IPS-20b (cell line): ENCODE data around the gene TRAT1.

Source experiments
- H3K27ac ChIP-seq: one replicate; pipeline ENCODE4 v1.5.1; 2013; ENCODE audit warnings: low read length
- H3K27me3 ChIP-seq: 2 replicates; pipeline ENCODE4 v1.6.1; 2013; ENCODE audit warnings: mild to moderate bottlenecking, low read length, inconsistent platforms; ENCODE audit not compliant: insufficient read depth
- H3K36me3 ChIP-seq: 2 replicates; pipeline ENCODE4 v1.6.1; 2013; ENCODE audit warnings: low read depth, mild to moderate bottlenecking, inconsistent platforms, low read length, moderate library complexity; ENCODE audit not compliant: insufficient read depth
- H3K4me1 ChIP-seq: 2 replicates; pipeline ENCODE4 v1.6.1; 2013; ENCODE audit warnings: mild to moderate bottlenecking, control low read depth, inconsistent platforms, low read length, moderate library complexity; ENCODE audit not compliant: insufficient read depth
- H3K4me3 ChIP-seq: 2 replicates; pipeline ENCODE4 v1.5.1; 2013; ENCODE audit warnings: mild to moderate bottlenecking, low read length, inconsistent platforms
- H3K9ac ChIP-seq: 2 replicates; pipeline ENCODE4 v1.6.1; 2013; ENCODE audit warnings: low read depth, mild to moderate bottlenecking, inconsistent platforms, low read length, moderate library complexity
- H3K9me3 ChIP-seq: 2 replicates; pipeline ENCODE4 v1.6.1; 2013; ENCODE audit warnings: mild to moderate bottlenecking, low read depth, low read length, inconsistent platforms; ENCODE audit not compliant: insufficient read depth

TRAT1 gene

DNA sequence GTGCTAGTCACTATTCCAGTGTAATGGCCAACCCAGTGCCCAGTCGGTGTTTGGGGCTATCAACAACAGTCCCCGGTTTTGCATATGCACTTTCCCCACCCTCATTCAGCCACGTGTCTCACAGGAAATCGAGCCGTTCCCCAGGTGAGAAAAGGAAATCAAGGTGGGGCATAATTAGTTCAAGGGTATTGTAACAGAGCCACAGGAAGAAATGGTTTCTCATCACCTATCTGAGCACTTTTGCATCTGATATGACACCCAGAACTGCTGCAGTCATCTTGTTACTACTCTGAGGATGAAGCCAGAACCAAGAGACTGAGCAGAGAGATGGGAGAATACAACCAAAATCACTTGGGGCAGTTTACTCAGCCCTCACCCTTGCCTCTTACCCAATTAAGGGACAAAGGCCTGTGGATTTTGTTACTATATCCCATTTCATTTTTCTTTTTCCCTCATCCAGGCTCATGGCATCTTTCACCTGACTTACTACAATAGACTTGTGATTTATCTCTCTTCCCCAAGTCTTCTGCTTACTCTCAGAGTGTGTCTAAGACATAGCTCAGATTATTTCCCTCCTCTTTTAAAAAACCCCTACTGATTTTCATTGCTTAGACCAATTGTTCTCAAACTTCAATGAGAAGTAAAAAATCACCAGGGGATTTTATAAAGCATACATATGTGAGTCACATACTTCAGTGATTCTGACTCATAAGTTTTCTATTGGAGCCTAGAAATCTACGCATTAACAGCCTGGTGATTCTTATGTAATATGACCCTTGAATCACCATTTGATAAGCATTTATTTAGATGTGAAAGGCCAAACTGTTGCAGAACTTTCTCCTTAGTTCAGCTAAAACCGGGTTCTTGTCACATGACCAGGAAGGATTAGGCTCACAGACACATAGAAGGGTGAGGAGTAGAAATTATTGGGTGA, 40.5 kb downstream of the TRAT1 start:
- peaks cover 18% of the 10 kb centered on the region; the same call in 1 of the 2 replicates for H3K4me1 ChIP-seq
- H3K9ac ChIP-seq = no peak overlapping the region
- no peak overlapping the region for H3K4me3 ChIP-seq
- no peaks in the 10 kb centered on the region; the same call in 1 of the 2 replicates for H3K9me3 ChIP-seq
- no peak overlapping the region for H3K27ac ChIP-seq
- H3K27me3 ChIP-seq = no peaks in the 10 kb centered on the region
- H3K36me3 ChIP-seq = no peaks in the 10 kb centered on the region

DNA sequence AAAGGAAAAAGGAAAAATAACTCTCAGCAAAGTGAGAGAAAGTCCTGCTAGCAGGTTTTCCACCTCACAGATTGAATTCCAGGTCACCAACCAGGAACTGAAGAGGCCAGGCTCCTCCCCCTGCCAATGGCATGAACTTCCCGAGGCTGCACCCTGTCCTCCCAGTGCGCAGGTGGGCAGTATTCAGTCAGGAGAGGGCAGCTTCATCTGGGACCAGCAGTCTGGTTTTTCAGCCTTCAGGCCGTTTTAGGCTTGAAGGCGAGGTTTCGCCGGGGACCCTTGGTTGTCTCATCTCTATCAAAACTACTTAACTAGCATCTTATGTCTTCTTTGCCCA, 41.2 kb downstream of the TRAT1 start:
- Histone ChIP-seq H3K9me3 (no peaks in the 10 kb centered on the region; the same call in 1 of the 2 replicates), H3K36me3 (no peaks in the 10 kb centered on the region), H3K27ac (no peak overlapping the region), H3K9ac (no peak overlapping the region), H3K4me3 (no peak overlapping the region), H3K4me1 (peaks cover 18% of the 10 kb centered on the region; the same call in 1 of the 2 replicates), H3K27me3 (no peaks in the 10 kb centered on the region)

DNA sequence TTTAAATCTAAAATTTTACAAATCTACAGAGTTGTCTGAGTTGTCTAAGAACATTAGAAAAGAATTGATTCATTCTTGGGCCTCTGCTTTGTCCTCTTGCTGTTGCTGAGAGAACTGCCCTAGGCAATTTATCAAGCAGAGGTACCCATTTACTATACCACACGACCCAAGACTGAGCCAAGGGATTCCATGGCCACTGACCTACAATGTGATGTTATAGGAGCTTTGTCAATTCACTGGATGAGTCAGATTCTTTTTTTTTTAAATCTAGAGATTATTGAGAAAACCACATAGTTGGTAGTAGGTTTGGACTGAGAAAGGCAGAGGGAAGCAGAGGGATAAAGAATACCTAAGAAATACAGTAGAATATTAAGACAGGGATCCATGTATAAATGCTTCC, 55.3 kb downstream of the TRAT1 start:
- H3K27me3 ChIP-seq = no peaks in the 10 kb centered on the region
- H3K36me3 ChIP-seq = no peaks in the 10 kb centered on the region
- H3K27ac ChIP-seq = no peak overlapping the region
- H3K4me1 ChIP-seq = no peaks in the 10 kb centered on the region
- H3K4me3 ChIP-seq = no peak overlapping the region
- H3K9ac ChIP-seq = no peak overlapping the region
- no peaks in the 10 kb centered on the region for H3K9me3 ChIP-seq

DNA sequence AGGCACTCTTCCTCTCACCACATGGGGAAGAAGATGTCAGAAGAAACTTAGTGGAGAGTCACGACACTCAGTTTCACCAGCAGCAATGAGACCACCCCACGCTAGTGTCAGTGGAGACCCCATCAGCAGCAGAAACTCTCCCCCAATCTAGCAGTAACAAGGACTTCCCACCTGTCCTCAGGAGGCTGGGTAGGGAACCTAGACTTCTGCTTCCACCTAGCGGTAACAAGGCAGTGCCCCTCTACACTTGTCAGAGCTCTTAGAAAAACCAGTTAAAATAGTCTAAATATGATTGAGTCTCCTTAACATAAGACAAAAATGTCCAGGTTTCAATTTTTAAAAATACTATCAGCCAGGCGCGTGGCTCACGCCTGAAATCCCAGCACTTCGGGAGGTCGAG, 57.3 kb downstream of the TRAT1 start:
- Histone ChIP-seq H3K27ac (no peak overlapping the region), H3K9me3 (no peaks in the 10 kb centered on the region), H3K36me3 (no peaks in the 10 kb centered on the region), H3K9ac (no peak overlapping the region), H3K27me3 (no peaks in the 10 kb centered on the region), H3K4me1 (no peaks in the 10 kb centered on the region), H3K4me3 (no peak overlapping the region)

DNA sequence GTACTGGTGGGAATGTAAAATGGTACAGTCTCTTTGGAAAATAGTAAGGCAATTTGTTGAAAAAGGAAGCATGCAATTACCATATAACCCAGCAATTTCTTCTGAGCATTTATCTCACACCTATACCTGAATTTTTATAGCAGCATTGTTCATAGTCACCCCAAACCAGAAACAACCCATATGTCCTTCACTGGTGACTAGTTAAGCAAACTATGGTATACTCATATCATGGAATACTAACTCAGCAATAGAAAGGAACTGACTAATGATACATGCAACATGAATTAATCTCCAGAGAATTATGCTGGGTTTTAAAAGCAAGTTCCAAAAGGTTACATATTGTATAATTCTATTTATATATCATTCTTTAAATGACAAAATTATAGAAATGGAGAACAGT, 60.2 kb downstream of the TRAT1 start:
- Histone ChIP-seq H3K9me3 (no peaks in the 10 kb centered on the region), H3K4me1 (no peaks in the 10 kb centered on the region; the same call in 1 of the 2 replicates), H3K4me3 (no peak overlapping the region), H3K27ac (no peak overlapping the region), H3K9ac (no peak overlapping the region), H3K36me3 (no peaks in the 10 kb centered on the region), H3K27me3 (no peaks in the 10 kb centered on the region)

DNA sequence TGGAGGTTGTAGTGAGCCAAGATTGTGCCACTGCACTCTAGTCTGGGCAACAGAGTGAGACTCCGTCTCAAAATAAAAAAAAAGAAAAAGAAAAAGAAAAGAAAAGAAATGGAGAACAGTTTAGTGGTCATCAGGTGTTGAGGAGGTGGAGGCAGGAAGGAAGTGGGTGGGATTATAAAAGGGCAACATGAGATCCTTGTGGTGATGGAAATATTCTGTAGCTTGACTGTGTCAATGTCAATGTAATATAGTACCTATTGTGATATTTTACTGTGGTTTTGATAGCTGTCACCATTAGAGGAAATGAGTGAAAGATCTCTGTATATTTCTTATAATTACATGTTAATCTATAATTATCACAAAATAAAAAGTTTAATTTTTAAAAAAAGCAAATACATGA, 60.8 kb downstream of the TRAT1 start:
- Histone ChIP-seq H3K9ac (no peak overlapping the region), H3K9me3 (no peaks in the 10 kb centered on the region), H3K36me3 (no peaks in the 10 kb centered on the region), H3K4me3 (no peak overlapping the region), H3K4me1 (peaks cover 3% of the 10 kb centered on the region; the same call in 1 of the 2 replicates), H3K27ac (no peak overlapping the region), H3K27me3 (no peaks in the 10 kb centered on the region)

- H3K9ac ChIP-seq = no peak overlapping the region
- H3K4me3 ChIP-seq = no peak overlapping the region
- H3K27me3 ChIP-seq = no peaks in the 10 kb centered on the region
- no peaks in the 10 kb centered on the region for H3K36me3 ChIP-seq
- peaks cover 3% of the 10 kb centered on the region; the same call in 1 of the 2 replicates for H3K4me1 ChIP-seq
- no peaks in the 10 kb centered on the region for H3K9me3 ChIP-seq
- H3K27ac ChIP-seq = no peak overlapping the region
These were observed 64.5 kb downstream of the TRAT1 start for GRCh38 chr3:108887121-108887520.

- H3K36me3 ChIP-seq = no peaks in the 10 kb centered on the region
- no peak overlapping the region for H3K9ac ChIP-seq
- no peak overlapping the region for H3K4me3 ChIP-seq
- H3K27me3 ChIP-seq = no peaks in the 10 kb centered on the region
- H3K9me3 ChIP-seq = no peaks in the 10 kb centered on the region
- H3K4me1 ChIP-seq = peaks cover 3% of the 10 kb centered on the region; the same call in 1 of the 2 replicates
- H3K27ac ChIP-seq = no peak overlapping the region
These were observed 65.2 kb downstream of the TRAT1 start for GRCh38 chr3:108887777-108888176.

DNA sequence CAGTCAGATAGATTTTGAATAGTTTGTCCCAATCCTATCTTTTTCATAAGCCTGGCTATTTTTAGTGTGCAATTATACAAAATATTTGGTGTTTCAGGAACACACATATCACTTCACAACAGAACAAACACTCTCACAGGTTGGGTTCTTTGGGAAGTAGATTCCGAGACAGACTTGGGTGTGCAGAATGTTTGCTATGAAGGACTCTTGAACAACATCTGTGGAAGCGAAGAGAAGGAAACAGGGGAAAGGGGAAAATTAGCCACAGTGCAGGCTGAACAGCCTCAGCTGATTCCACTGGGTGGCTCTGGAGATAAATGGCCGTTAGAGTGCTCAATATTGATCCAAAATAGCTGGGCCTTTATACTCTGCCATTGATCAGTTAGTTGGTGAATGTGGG, 69.2 kb downstream of the TRAT1 start:
- Histone ChIP-seq H3K4me3 (no peak overlapping the region), H3K4me1 (peaks cover 3% of the 10 kb centered on the region; the same call in 1 of the 2 replicates), H3K9ac (no peak overlapping the region), H3K27ac (no peak overlapping the region), H3K27me3 (no peaks in the 10 kb centered on the region), H3K9me3 (no peaks in the 10 kb centered on the region), H3K36me3 (no peaks in the 10 kb centered on the region)

DNA sequence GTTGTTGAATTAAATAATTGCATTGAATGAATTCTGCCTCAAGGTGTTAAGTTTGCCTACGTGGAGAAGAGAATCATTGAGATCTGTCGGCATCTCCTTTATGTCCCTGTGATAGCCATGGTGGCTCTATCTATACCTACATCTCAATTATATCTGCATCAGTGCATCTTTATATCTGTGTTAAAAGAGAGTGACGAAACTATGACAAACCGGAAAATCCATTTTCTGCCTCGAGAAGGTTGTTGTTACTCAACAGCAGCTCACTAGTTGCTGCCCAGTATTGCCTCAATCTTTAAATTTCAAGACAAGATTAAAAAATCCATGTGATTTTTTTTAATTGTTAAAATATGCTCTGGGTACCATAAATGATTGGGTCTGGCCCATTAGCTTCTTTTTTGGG, 72.4 kb downstream of the TRAT1 start:
- Histone ChIP-seq H3K27me3 (no peaks in the 10 kb centered on the region), H3K9ac (no peak overlapping the region), H3K4me3 (no peak overlapping the region), H3K27ac (no peak overlapping the region), H3K4me1 (no peaks in the 10 kb centered on the region), H3K36me3 (no peaks in the 10 kb centered on the region), H3K9me3 (no peaks in the 10 kb centered on the region)

- Histone ChIP-seq H3K9ac (no peak overlapping the region), H3K9me3 (no peaks in the 10 kb centered on the region), H3K4me3 (no peak overlapping the region), H3K27ac (no peak overlapping the region), H3K4me1 (no peaks in the 10 kb centered on the region), H3K27me3 (no peaks in the 10 kb centered on the region), H3K36me3 (no peaks in the 10 kb centered on the region)
These were observed 75.3 kb downstream of the TRAT1 start for GRCh38 chr3:108897883-108898282.

- Histone ChIP-seq H3K4me3 (no peak overlapping the region), H3K4me1 (no peaks in the 10 kb centered on the region), H3K9ac (no peak overlapping the region), H3K27me3 (no peaks in the 10 kb centered on the region), H3K27ac (no peak overlapping the region), H3K36me3 (no peaks in the 10 kb centered on the region), H3K9me3 (no peaks in the 10 kb centered on the region)
These were observed 76.9 kb downstream of the TRAT1 start for GRCh38 chr3:108899530-108899929.
